Esophagus squamous epithelium (tissue), 4 donors: ENCODE measurements around the gene RGS17.

ENCODE experiments used
- CTCF ChIP-seq, 6 experiments: fragments of 450-650 bp in 4 of 6; fragments of 200-600 bp in 2 of 6; sonication (generic) in 2 of 6; IDR thresholded peaks; one replicate each; pipeline ENCODE4 v1.5.1; 2016 to 2019; ENCODE audit warnings: antibody characterized with exemption in 6 of 6, mild to moderate bottlenecking in 4 of 6, moderate library complexity in 4 of 6
- POLR2A ChIP-seq, 4 donors: fragments of 450-650 bp; IDR thresholded peaks; one replicate each; pipeline ENCODE4 v1.6.1; 2017; ENCODE audit warnings: antibody characterized with exemption in 4 of 4, mild to moderate bottlenecking in 4 of 4, moderate library complexity in 3 of 4

- no peak for TF ChIP-seq CTCF (IDR thresholded peaks at IDR 0.05)
- no peak for TF ChIP-seq POLR2A (IDR thresholded peaks at IDR 0.05)
These were observed 146.6 kb downstream of the RGS17 start for GRCh38 chr6:152984513-152984872.
